Transverse colon (tissue), 4 donors: ENCODE measurements around the gene ZNF503. TPM values are rescaled to one million over a fixed set of nuclear protein-coding genes. Genes with fewer than 3 reads are reported as not detected.

ENCODE experiments used
- DNase-seq: peaks from one replicate; pipeline ENCODE4 v3.0.0-alpha.2; 2019
- H3K27ac ChIP-seq, 4 donors: fragments of 200-600 bp; sonication (generic); 2 replicates each; pipeline ENCODE4 v1.5.1; 2016 to 2018; ENCODE audit warnings: inconsistent platforms in 4 of 4
- H3K27me3 ChIP-seq: fragments of 200-600 bp; sonication (generic); 2 replicates; pipeline ENCODE4 v1.5.1; 2017; ENCODE audit warnings: inconsistent platforms
- H3K36me3 ChIP-seq, 4 donors: fragments of 200-600 bp; sonication (generic); 2 replicates each; pipeline ENCODE4 v1.5.1; 2017 to 2019; ENCODE audit warnings: inconsistent platforms in 4 of 4
- H3K4me1 ChIP-seq, 4 donors: fragments of 200-600 bp; sonication (generic); 2 replicates each; pipeline ENCODE4 v1.5.1; 2017 to 2020; ENCODE audit warnings: inconsistent platforms in 4 of 4
- H3K4me3 ChIP-seq, 4 donors: fragments of 200-600 bp; sonication (generic); 1 replicate in 1 of 4; 2 replicates in 3 of 4; pipeline versions ENCODE4 v1.5.1 to v1.6.1; 2017 to 2019; ENCODE audit warnings: inconsistent platforms in 4 of 4
- H3K9me3 ChIP-seq, 2 donors: fragments of 200-600 bp; sonication (generic); 2 replicates each; pipeline ENCODE4 v1.5.1; 2017 to 2019; ENCODE audit warnings: inconsistent platforms in 2 of 2
- EP300 ChIP-seq: sonication (generic); formaldehyde crosslinking; IDR thresholded peaks from one replicate; pipeline ENCODE4 v1.6.1; 2017; ENCODE audit warnings: antibody characterized with exemption, low read depth
- POLR2A ChIP-seq: fragments of 450-650 bp; IDR thresholded peaks from one replicate; pipeline ENCODE4 v1.6.1; 2016; ENCODE audit warnings: antibody characterized with exemption, mild to moderate bottlenecking, moderate library complexity
- POLR2AphosphoS5 ChIP-seq, 3 donors: sonication (generic); formaldehyde crosslinking; IDR thresholded peaks; one replicate each; pipeline ENCODE4 v1.6.1; 2016; ENCODE audit warnings: antibody characterized with exemption in 3 of 3
- WGBS, 2 donors: methylation state at CpG; one replicate each; pipeline ENCODE4 v1.1.5; 2018; ENCODE audit warnings: low coverage in 1 of 2; 5-methylcytosine and 5-hydroxymethylcytosine counted together
- in situ Hi-C, 4 donors: fragments of 200-750 bp; cut with MboI; loops; one replicate each; pipeline versions ENCODE4 v1.15.0 to v1.15.1; 2017; ENCODE audit warnings: low sequenced_read_pairs in 3 of 4, low pct_ligation_motif_present in 1 of 4, low pct_unique_long_range_greater_than_20kb in 1 of 4
- intact Hi-C: fragments of 100-400 bp; cut with DNase I; formaldehyde crosslinking; loops from one replicate; pipeline ENCODE4 v1.15.1; 2023; ENCODE audit warnings: low total_unique reads
- total RNA-seq, 4 donors: library from RNA; depleted of rRNA; stranded (reverse); fragments of >200 nt; gene quantifications; one replicate each; pipeline ENCODE4 v1.1.0, GENCODE V29; 2016
- TF ChIP-seq, protein P1 (sequence below), 5 experiments: fragments of 200-600 bp in 3 of 5; fragments of 450-650 bp in 2 of 5; sonication (generic) in 3 of 5; IDR thresholded peaks; 1 replicate in 2 of 5; 2 replicates in 3 of 5; pipeline ENCODE4 v1.5.1; 2016 to 2017; ENCODE audit warnings: antibody characterized with exemption in 5 of 5, inconsistent platforms in 3 of 5, mild to moderate bottlenecking in 2 of 5, moderate library complexity in 1 of 5

ZNF503 gene
- total RNA-seq, 4 donors from 2014 or later = 3.0 to 17.9 (median 7.2) TPM

DNA sequence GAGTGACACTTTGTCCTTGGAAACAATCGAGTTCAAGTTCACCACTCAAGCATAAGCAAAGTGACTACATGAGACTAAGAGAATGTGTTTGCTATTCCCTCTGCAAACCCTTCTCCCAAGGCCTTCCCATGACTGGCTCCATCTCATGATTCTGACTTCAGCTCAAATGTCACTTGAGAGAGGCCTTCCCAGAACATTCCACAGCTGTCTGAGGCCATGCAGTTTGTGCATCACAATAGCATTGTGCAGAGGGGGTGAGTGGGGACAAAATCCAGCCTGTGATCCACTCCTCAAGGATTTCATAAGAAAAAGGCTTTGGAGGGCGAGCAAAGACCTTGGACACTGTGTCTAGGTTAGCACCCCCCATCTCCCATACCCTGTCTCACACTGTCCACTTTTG, 23.0 kb upstream of the ZNF503 start:
- TF ChIP-seq POLR2A (no peak), POLR2AphosphoS5 (IDR thresholded peaks at IDR 0.05) (no peak), EP300 (no peak)
- TF ChIP-seq, protein P1, sequence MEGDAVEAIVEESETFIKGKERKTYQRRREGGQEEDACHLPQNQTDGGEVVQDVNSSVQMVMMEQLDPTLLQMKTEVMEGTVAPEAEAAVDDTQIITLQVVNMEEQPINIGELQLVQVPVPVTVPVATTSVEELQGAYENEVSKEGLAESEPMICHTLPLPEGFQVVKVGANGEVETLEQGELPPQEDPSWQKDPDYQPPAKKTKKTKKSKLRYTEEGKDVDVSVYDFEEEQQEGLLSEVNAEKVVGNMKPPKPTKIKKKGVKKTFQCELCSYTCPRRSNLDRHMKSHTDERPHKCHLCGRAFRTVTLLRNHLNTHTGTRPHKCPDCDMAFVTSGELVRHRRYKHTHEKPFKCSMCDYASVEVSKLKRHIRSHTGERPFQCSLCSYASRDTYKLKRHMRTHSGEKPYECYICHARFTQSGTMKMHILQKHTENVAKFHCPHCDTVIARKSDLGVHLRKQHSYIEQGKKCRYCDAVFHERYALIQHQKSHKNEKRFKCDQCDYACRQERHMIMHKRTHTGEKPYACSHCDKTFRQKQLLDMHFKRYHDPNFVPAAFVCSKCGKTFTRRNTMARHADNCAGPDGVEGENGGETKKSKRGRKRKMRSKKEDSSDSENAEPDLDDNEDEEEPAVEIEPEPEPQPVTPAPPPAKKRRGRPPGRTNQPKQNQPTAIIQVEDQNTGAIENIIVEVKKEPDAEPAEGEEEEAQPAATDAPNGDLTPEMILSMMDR (IDR thresholded peaks at IDR 0.05) = no peak
- in situ Hi-C loops = loop anchor here (25.0 kb wide), 3 partner anchors 213 to 613 kb away; no protein-coding TSS in a partner anchor
- H3K36me3 ChIP-seq = no peaks in the 10 kb centered on the region
- WGBS, 2 donors = 60 to 61% methylated on average over 1 to 2 of the region's 2 CpGs
- no peak overlapping the region for H3K27ac ChIP-seq
- H3K4me1 ChIP-seq = peaks cover 0 to 8% (median 0%) of the 10 kb centered on the region in 4 donors
- no peak overlapping the region for H3K4me3 ChIP-seq
- H3K9me3 ChIP-seq = no peaks in the 10 kb centered on the region
- intact Hi-C loops = no loop called here
- DNase-seq = no peak
- no peaks in the 10 kb centered on the region for H3K27me3 ChIP-seq

GRCh38 chr10:75422913-75423312, 21.3 kb upstream of the ZNF503 start:
- H3K4me3 ChIP-seq = no peak overlapping the region
- H3K27ac ChIP-seq = no peak overlapping the region
- 92 to 97% methylated on average over 6 of the region's 6 CpGs for WGBS, 2 donors
- H3K36me3 ChIP-seq = no peaks in the 10 kb centered on the region
- no peak for DNase-seq
- no peak for TF ChIP-seq EP300
- no peak for TF ChIP-seq POLR2AphosphoS5 (IDR thresholded peaks at IDR 0.05)
- TF ChIP-seq POLR2A = no peak
- TF ChIP-seq, protein P1 (IDR thresholded peaks at IDR 0.05) = no peak
- no peaks in the 10 kb centered on the region for H3K27me3 ChIP-seq
- H3K9me3 ChIP-seq = no peaks in the 10 kb centered on the region
- peaks cover 0 to 5% (median 0%) of the 10 kb centered on the region in 4 donors for H3K4me1 ChIP-seq
- in situ Hi-C loops = loop anchor here (25.0 kb wide), 3 partner anchors 214 to 614 kb away; no protein-coding TSS in a partner anchor
- intact Hi-C loops = no loop called here

GRCh38 chr10:75418712-75419111, 17.1 kb upstream of the ZNF503 start:
- DNase-seq = no peak
- 91 to 94% methylated on average over 6 to 8 of the region's 8 CpGs for WGBS, 2 donors
- intact Hi-C loops (no loop called here), in situ Hi-C loops (loop anchor here (25.0 kb wide), 3 partner anchors 219 to 619 kb away; no protein-coding TSS in a partner anchor)
- Histone ChIP-seq H3K9me3 (no peaks in the 10 kb centered on the region), H3K4me3 (no peak overlapping the region), H3K27me3 (no peaks in the 10 kb centered on the region), H3K4me1 (no peaks in the 10 kb centered on the region), H3K27ac (no peak overlapping the region), H3K36me3 (no peaks in the 10 kb centered on the region)
- TF ChIP-seq POLR2AphosphoS5 (IDR thresholded peaks at IDR 0.05) = no peak
- TF ChIP-seq POLR2A = no peak
- TF ChIP-seq, protein P1 (IDR thresholded peaks at IDR 0.05) = no peak
- no peak for TF ChIP-seq EP300

DNA sequence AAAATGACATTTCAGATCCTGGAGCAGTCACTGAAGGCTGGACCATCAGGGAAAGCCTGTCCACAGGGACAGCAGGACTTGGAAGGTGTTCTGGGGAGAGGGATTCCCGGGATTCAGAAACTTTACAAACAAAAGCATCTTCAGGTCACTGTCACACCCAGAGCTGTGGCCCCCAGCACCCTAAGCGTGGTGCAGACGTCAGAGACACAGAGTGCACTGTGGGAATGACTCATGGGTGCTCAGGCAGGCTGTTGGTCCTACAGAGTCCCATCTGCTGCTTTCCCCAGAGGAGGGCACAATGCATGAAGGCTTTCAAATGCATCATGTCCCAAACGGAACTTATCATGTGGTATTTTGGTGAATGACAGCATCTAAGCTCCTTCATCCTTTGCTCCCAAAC, 16.7 kb upstream of the ZNF503 start:
- TF ChIP-seq POLR2AphosphoS5 (IDR thresholded peaks at IDR 0.05) (no peak), POLR2A (no peak), EP300 (no peak)
- TF ChIP-seq, protein P1 (IDR thresholded peaks at IDR 0.05) = no peak
- H3K36me3 ChIP-seq = no peaks in the 10 kb centered on the region
- no peaks in the 10 kb centered on the region for H3K27me3 ChIP-seq
- no peak for DNase-seq
- H3K9me3 ChIP-seq = no peaks in the 10 kb centered on the region
- WGBS, 2 donors = 78% methylated on average over 4 of the region's 4 CpGs; no CpG with 5 or more reads in 1 of the 2 donors
- H3K4me3 ChIP-seq = no peak overlapping the region
- H3K27ac ChIP-seq = no peak overlapping the region
- intact Hi-C loops (no loop called here), in situ Hi-C loops (loop anchor here (25.0 kb wide), 3 partner anchors 219 to 619 kb away; no protein-coding TSS in a partner anchor)
- H3K4me1 ChIP-seq = no peaks in the 10 kb centered on the region
